Fibroblast of the aortic adventitia (primary cell): ENCODE data around the gene BTG1. TPM values are rescaled to one million over a fixed set of nuclear protein-coding genes. Genes with fewer than 3 reads are reported as not detected.

Source experiments
- DNase-seq: peaks from one replicate; pipeline ENCODE4 v3.0.0-alpha.2; 2010; ENCODE audit warnings: low read depth
- H3K4me3 ChIP-seq: 2 replicates; pipeline ENCODE4 v1.5.1; 2011; ENCODE audit warnings: low read depth, mild to moderate bottlenecking, control low read depth, low read length, moderate library complexity
- CTCF ChIP-seq: IDR thresholded peaks from 2 replicates; pipeline ENCODE4 v1.5.1; 2011; ENCODE audit warnings: mild to moderate bottlenecking, low read length, control low read depth, inconsistent platforms; ENCODE audit not compliant: insufficient read depth
- total RNA-seq: library from RNA; depleted of rRNA; stranded (reverse); fragments of >200 nt; gene quantifications from 2 replicates; pipeline ENCODE4 v1.2.3, GENCODE V29; 2012; ENCODE audit warnings: low replicate concordance

Gene BTG1
- total RNA-seq, 1 donor: 16.8 TPM

- TF ChIP-seq CTCF: no peak
- no peak overlapping the region for H3K4me3 ChIP-seq
- no peak for DNase-seq
Measured at GRCh38 chr12:92107621-92108131, 38.0 kb downstream of the BTG1 start.

DNA sequence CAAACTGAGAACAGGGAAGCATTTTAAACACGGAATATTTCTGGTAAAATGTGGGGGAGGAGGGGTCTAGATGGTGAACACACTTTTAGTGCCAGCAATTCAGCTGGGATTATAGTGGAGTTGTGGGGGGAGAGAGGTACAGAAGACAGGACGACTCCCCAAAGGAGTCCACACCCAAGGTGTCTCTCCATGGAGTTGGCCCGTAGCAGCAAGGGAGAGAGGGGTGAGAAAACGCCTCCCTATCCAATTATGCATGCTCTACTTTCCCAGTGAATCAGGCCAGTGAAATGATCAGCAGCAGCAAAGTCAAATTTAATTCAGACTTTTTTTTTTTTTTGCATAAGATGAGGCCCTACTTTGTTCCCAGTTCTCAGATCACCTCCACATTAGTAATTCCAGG is 38.6 kb downstream of the BTG1 start:
- no peak overlapping the region for H3K4me3 ChIP-seq
- no peak for DNase-seq
- no peak for TF ChIP-seq CTCF

GRCh38 chr12:92105676-92106075 is 40.0 kb downstream of the BTG1 start:
- no peak for DNase-seq
- TF ChIP-seq CTCF: no peak
- no peak overlapping the region for H3K4me3 ChIP-seq

GRCh38 chr12:92105110-92105509 is 40.5 kb downstream of the BTG1 start:
- TF ChIP-seq CTCF: no peak
- no peak for DNase-seq
- H3K4me3 ChIP-seq: no peak overlapping the region

DNA sequence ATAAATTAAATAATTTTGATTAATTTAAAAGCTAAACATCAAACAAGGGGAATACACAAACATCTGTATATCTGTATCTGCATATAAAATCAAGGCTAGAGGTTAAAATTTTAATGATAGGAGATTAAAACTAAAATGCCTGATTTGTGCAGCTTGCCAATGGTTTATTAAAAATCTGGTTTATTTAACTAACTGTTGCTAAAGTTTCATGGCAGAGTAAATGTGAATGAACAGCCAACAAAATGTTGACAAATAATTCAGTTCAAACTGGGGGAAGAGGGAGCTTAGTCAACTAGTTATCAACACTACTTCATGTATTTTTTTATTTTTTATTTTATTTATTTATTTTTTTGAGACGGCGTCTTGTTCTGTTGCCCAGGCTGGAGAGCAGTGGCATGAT is 43.0 kb downstream of the BTG1 start:
- DNase-seq: no peak
- H3K4me3 ChIP-seq: no peak overlapping the region
- no peak for TF ChIP-seq CTCF

DNA sequence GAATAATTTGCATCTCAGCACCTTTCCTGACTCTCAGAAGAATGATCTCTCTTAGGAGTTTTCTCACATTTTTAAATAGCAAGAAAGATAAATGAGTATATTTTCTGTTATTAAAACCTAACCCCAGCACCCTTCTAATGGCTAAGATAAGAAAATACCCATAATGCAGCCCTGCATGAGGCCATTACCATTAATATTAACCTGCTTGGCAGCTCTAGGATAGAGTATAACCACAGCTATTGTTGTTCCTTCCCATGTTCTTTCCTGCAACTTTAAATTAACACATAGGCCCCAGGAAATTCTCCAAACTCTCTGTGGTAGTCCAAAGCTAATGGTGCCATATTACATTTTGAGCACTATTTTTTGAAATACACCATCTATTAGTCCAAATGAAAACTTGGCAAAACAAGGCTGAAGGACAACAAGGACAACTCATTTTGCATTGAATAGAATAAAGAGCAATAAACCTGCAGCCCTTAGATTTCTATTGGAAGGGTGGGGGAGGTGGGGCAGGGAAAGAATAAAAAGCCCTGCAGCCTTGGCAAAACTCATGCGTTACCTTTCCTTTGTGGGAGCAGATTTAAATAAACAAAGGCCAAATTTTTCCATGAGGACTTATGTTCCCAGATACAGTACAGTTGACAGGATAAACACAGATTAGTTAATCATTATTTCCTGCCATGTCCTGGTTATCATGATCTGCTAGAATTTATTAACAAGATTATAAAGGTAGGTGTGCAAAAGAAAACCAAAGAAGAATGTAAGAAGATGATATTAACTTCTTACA is 46.9 kb downstream of the BTG1 start:
- no peak for DNase-seq
- no peak for TF ChIP-seq CTCF
- H3K4me3 ChIP-seq: no peak overlapping the region
